Natural killer cell treated with Interleukin-12 subunit alpha and Interleukin-12 subunit beta and Interleukin-15 and Interleukin-18, amount 100 ng/mL, for 72 hours (primary cell): ENCODE measurements around the gene MCOLN3. TPM values are rescaled to one million over a fixed set of nuclear protein-coding genes. Genes with fewer than 3 reads are reported as not detected.
"Not testable (repeated sequence)": the region's sequence is repeated elsewhere in the genome, so short reads cannot be mapped to it uniquely, and the experiment has no call there.

Experiments
- ATAC-seq, 2 donors: fragments of 150-1000 bp; cut with Tn5 transposase in 1 of 2; sonication (Bioruptor Pico), chemical (Tn5 transposase) in 1 of 2; 2 replicates each; pipeline ENCODE4 v1.10.0; 2021
- DNase-seq: peaks from one replicate; pipeline ENCODE4 v3.0.0; 2022; ENCODE audit warnings: low spot score
- H3K27ac Mint-ChIP-seq, 2 donors: 1 replicate in 1 of 2; 2 replicates in 1 of 2; pipeline ENCODE4 v1.8.0; 2022; ENCODE audit warnings: mixed read lengths in 2 of 2, mild to moderate bottlenecking in 1 of 2, moderate library complexity in 1 of 2
- H3K27me3 Mint-ChIP-seq, 2 donors: 1 replicate in 1 of 2; 2 replicates in 1 of 2; pipeline ENCODE4 v1.8.0; 2022; ENCODE audit warnings: mixed read lengths in 2 of 2
- H3K36me3 Mint-ChIP-seq: one replicate; pipeline ENCODE4 v1.8.0; 2022; ENCODE audit warnings: mixed read lengths
- H3K4me1 Mint-ChIP-seq, 2 donors: 1 replicate in 1 of 2; 2 replicates in 1 of 2; pipeline ENCODE4 v1.8.0; 2022; ENCODE audit warnings: low read depth in 2 of 2, mixed read lengths in 2 of 2, mild to moderate bottlenecking in 1 of 2
- H3K4me3 Mint-ChIP-seq: one replicate; pipeline ENCODE4 v1.8.0; 2022; ENCODE audit warnings: mixed read lengths
- H3K9me3 Mint-ChIP-seq: 2 replicates; pipeline ENCODE4 v1.8.0; 2022; ENCODE audit warnings: mixed read lengths
- total RNA-seq, 2 donors: library from RNA; stranded (reverse); gene quantifications; one replicate each; pipeline ENCODE4 v1.2.3, GENCODE V29; 2022

The MCOLN3 gene
- total RNA-seq, 2 donors from 2014 or later, result 0.31 TPM; not detected in 1

- Mint-ChIP-seq H3K27ac (peak overlapping the region; percentile 52 to 56), H3K9me3 (no peaks in the 10 kb centered on the region), H3K36me3 (no peaks in the 10 kb centered on the region), H3K27me3 (no peaks in the 10 kb centered on the region), H3K4me3 (no peak overlapping the region), H3K4me1 (peaks cover 7 to 9% of the 10 kb centered on the region in 2 donors)
- no peak for DNase-seq
- ATAC-seq, result no peak
Measured at GRCh38 chr1:85028151-85028550, 20.1 kb downstream of the MCOLN3 start.

GRCh38 chr1:85027242-85027983 lies 20.9 kb downstream of the MCOLN3 start:
- Mint-ChIP-seq H3K4me1 (peaks cover 7 to 9% of the 10 kb centered on the region in 2 donors), H3K4me3 (peak overlapping the region; percentile 68), H3K27me3 (no peaks in the 10 kb centered on the region), H3K27ac (peak overlapping the region; percentile 52 to 56), H3K9me3 (no peaks in the 10 kb centered on the region), H3K36me3 (no peaks in the 10 kb centered on the region)
- no peak for DNase-seq
- ATAC-seq, result peak; percentile 81 to 84

DNA sequence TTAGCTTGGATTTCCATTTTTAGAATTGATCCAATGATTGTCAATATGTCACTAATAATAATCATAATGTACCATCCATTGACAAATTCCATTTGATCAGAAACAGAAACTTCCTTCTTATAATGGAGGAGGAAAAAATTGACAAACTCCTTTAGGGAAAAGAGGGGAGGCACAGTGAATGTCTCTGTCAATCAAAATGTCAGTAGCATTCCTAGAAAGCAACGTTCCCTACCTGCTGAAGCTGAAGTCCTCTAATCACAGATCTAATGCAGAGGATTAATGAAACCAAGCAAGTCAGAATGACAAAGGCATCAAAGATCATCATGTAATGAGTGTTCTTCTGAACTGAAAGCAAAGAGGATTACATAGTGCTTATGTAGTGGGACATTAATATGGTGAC lies 22.4 kb downstream of the MCOLN3 start:
- H3K27me3 Mint-ChIP-seq, result no peaks in the 10 kb centered on the region
- DNase-seq (no peak), ATAC-seq (no peak)
- no peaks in the 10 kb centered on the region for H3K9me3 Mint-ChIP-seq
- H3K4me1 Mint-ChIP-seq, result peaks cover 7 to 9% of the 10 kb centered on the region in 2 donors
- H3K4me3 Mint-ChIP-seq, result no peak overlapping the region
- H3K27ac Mint-ChIP-seq, result no peak overlapping the region
- no peaks in the 10 kb centered on the region for H3K36me3 Mint-ChIP-seq

DNA sequence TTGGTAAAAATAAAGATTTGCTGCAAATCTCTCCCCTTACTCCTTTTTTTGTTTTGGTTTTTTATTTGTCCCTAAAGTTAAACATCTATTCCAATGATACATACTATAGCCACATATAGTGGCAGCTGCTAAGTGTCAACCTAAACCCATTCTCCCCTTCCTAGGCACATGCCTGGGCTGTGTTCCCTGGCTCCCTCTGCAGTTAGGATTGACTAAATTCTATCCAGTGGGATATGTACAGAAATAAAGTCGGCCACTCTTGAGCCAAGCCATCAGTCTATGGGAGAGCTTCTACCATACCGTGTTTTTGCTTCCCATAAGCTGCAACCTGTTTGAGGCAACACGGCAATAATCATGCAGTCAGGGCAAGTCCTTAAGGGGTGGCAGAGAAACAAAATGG lies 23.6 kb downstream of the MCOLN3 start:
- DNase-seq (no peak), ATAC-seq (no peak)
- H3K36me3 Mint-ChIP-seq, result no peaks in the 10 kb centered on the region
- peaks cover 0 to 2% of the 10 kb centered on the region in 2 donors for H3K27me3 Mint-ChIP-seq
- no peak overlapping the region for H3K27ac Mint-ChIP-seq
- H3K4me3 Mint-ChIP-seq, result no peak overlapping the region
- peaks cover 7 to 9% of the 10 kb centered on the region in 2 donors for H3K4me1 Mint-ChIP-seq
- H3K9me3 Mint-ChIP-seq, result no peaks in the 10 kb centered on the region

- no peaks in the 10 kb centered on the region for H3K36me3 Mint-ChIP-seq
- H3K4me1 Mint-ChIP-seq, result peaks cover 7 to 8% of the 10 kb centered on the region in 2 donors
- ATAC-seq, result peak in 1 of 2 donors; percentile 25
Measured at GRCh38 chr1:85022700-85023099, 25.6 kb downstream of the MCOLN3 start.

GRCh38 chr1:85019994-85020393 lies 28.3 kb downstream of the MCOLN3 start:
- DNase-seq, result no peak
- no peak for ATAC-seq
- no peaks in the 10 kb centered on the region for H3K36me3 Mint-ChIP-seq
- H3K27ac Mint-ChIP-seq, result no peak overlapping the region
- no peaks in the 10 kb centered on the region for H3K9me3 Mint-ChIP-seq
- no peak overlapping the region for H3K4me3 Mint-ChIP-seq
- H3K27me3 Mint-ChIP-seq, result peaks cover 0 to 7% of the 10 kb centered on the region in 2 donors
- H3K4me1 Mint-ChIP-seq, result peaks cover 0 to 5% of the 10 kb centered on the region in 2 donors

More at GRCh38 chr1:85022700-85023099, 25.6 kb downstream of the MCOLN3 start:
- H3K9me3 Mint-ChIP-seq, result no peaks in the 10 kb centered on the region
- no peak overlapping the region for H3K27ac Mint-ChIP-seq
- no peak for DNase-seq
- peaks cover 0 to 2% of the 10 kb centered on the region in 2 donors for H3K27me3 Mint-ChIP-seq
- no peak overlapping the region for H3K4me3 Mint-ChIP-seq

DNA sequence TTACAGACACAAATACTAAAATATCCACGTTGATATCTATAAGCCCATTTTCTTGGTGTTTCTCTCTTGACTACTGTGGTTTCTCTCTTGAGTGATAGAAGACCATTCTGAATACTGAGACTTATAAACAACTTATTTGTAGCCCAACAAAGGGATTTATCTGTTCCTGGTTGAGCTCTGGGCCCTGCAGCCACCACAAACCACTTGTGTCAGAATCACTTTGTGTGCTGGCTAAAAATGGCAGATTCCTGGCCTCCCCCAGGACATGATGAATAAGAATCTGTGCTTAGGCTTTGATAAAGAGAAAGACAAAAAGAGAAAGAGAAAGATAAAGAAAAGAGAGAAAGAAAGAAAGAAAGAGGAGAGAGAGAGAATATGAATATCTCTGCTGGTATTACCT lies 32.5 kb downstream of the MCOLN3 start:
- ATAC-seq, result peak in 1 of 2 donors; percentile 31
- Mint-ChIP-seq H3K9me3 (no peaks in the 10 kb centered on the region), H3K4me1 (peaks cover 0 to 5% of the 10 kb centered on the region in 2 donors), H3K36me3 (no peaks in the 10 kb centered on the region), H3K27me3 (peaks cover 3 to 18% of the 10 kb centered on the region in 2 donors), H3K27ac (no peak overlapping the region), H3K4me3 (no peak overlapping the region)
- DNase-seq, result no peak

DNA sequence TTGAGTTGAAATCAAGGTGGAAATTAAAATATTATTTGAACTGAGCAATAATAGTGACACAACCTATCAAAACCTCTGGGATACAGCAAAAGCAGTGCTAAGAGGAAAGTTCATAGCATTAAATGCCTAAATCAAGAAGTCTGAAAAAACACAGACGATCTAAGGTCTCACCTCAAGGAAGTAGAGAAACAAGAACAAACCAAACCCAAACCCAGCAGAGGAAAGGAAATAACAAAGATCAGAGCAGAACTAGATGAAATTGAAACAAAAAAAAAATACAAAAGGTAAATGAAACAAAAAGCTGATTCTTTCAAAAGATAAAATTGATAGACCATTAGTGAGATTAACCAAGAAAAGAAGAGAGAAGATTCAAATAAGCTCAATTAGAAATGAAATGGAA lies 42.7 kb downstream of the MCOLN3 start:
- peaks cover 0 to 12% of the 10 kb centered on the region in 2 donors for H3K4me1 Mint-ChIP-seq
- not testable (repeated sequence) for ATAC-seq, DNase-seq, H3K9me3 Mint-ChIP-seq, H3K4me3 Mint-ChIP-seq
- H3K27me3 Mint-ChIP-seq, result peaks cover 19 to 47% of the 10 kb centered on the region in 2 donors
- H3K36me3 Mint-ChIP-seq, result peaks cover 26% of the 10 kb centered on the region
- H3K27ac Mint-ChIP-seq, result peak overlapping the region in 1 of 2 donors; percentile 1

DNA sequence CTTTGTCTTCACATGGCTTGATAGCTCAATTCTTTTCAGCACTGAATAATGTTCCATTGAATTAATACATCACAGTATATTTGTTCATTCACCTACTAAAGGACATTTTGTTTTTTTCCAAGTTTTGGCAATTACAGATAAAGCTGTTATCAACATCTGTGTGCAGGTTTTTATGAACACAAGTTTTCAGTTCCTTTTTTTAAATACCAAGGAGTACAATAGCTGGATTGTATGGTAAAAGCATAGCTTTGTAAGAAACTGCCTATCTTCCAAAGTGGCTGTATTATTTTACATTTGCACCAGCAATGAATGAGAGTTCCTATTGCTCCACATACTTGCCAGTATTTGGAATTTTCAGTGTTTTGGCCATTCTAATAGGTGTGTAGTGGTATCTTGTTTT lies 46.6 kb downstream of the MCOLN3 start:
- Mint-ChIP-seq H3K4me3 (no peak overlapping the region), H3K27ac (no peak overlapping the region), H3K27me3 (peaks cover 40 to 52% of the 10 kb centered on the region in 2 donors), H3K36me3 (peaks cover 19% of the 10 kb centered on the region), H3K4me1 (peaks cover 14 to 27% of the 10 kb centered on the region in 2 donors), H3K9me3 (peaks cover 4% of the 10 kb centered on the region)
- DNase-seq (no peak), ATAC-seq (no peak)

GRCh38 chr1:84998642-84999280 lies 49.5 kb downstream of the MCOLN3 start:
- ATAC-seq (peak; percentile 58 to 79), DNase-seq (no peak)
- H3K27ac Mint-ChIP-seq, result peak overlapping the region in 1 of 2 donors; percentile 70
- H3K4me3 Mint-ChIP-seq, result peak overlapping the region; percentile 85
- H3K4me1 Mint-ChIP-seq, result peaks cover 21 to 23% of the 10 kb centered on the region in 2 donors
- no peaks in the 10 kb centered on the region for H3K9me3 Mint-ChIP-seq
- H3K27me3 Mint-ChIP-seq, result peaks cover 33 to 52% of the 10 kb centered on the region in 2 donors
- peaks cover 8% of the 10 kb centered on the region for H3K36me3 Mint-ChIP-seq

DNA sequence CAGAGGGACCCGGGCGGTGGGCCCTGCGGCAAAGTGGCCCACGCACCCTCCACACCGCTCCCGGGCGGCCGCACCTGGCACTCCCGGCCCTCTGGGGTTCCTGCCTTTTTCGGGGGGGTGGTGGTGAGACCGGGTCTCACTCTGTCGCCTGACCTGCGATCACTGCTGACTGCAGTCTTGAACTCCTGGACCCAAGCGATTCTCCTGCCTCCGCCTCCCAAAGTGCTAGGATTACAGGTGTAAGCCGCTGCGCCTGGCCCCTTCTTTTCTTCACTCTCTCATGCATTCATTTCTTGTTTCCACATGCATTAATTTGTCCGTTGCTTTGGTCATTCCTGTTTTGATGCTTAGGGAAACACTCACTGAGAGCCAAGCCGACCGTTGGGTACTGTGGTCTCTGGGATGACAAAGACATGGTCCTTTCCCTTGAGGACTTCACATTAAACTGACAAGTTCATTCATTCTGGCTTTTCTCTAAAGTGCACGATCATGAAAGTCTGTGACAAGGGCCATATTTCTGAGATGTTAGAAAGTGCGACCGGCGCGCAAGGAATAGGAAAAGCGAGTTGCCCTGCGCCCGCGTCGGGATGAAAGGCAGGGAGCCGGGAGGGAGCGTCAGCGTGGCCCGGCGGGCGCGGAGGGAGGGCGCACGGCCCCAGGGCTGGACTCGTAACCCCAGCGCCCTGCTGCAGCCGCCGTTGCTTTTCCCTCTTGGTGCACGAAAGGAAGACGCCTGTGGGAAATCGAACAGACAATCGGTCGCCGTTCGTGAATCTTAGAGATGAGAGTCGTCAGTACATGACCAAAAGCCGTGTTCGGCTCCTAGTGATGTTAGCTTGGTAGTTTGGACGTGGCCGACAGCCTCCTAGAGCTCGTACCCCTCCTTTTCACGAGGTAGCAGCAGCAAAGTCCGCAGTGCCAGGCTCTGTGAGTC lies 50.4 kb downstream of the MCOLN3 start:
- ATAC-seq, result no peak
- Mint-ChIP-seq H3K27me3 (peaks cover 33 to 50% of the 10 kb centered on the region in 2 donors), H3K36me3 (peaks cover 6% of the 10 kb centered on the region), H3K4me1 (peaks cover 27% of the 10 kb centered on the region in 2 donors), H3K9me3 (no peaks in the 10 kb centered on the region), H3K27ac (peak overlapping the region in 1 of 2 donors; percentile 70), H3K4me3 (peak overlapping the region; percentile 85)
- DNase-seq, result no peak

- Mint-ChIP-seq H3K4me1 (peaks cover 29 to 30% of the 10 kb centered on the region in 2 donors), H3K36me3 (peaks cover 9% of the 10 kb centered on the region), H3K27ac (peak within 1 kb of the TSS in 1 of 2 donors; percentile 78), H3K27me3 (peaks cover 33 to 49% of the 10 kb centered on the region in 2 donors), H3K9me3 (no peaks in the 10 kb centered on the region), H3K4me3 (peak within 1 kb of the TSS; percentile 85)
- ATAC-seq (peak; percentile 85 to 89), DNase-seq (no peak)
Measured at GRCh38 chr1:84996846-84997666, 51.2 kb downstream of the MCOLN3 start, which contains the start of gene MCOLN2. MCOLN2 (minus strand) TSS chr1:84997113; CDS start chr1:84996872, 241 bp downstream.
